Erythroblast (primary cell): ENCODE measurements around the gene NFX1.

Experiments
- GATA1 ChIP-seq: IDR thresholded peaks from 2 replicates; pipeline ENCODE4 v1.6.1; 2011; ENCODE audit warnings: low read depth, mild to moderate bottlenecking, control low read depth, low read length, moderate library complexity
- POLR2A ChIP-seq: IDR thresholded peaks from 2 replicates; pipeline ENCODE4 v1.6.1; 2011; ENCODE audit warnings: mild to moderate bottlenecking, low read length

DNA sequence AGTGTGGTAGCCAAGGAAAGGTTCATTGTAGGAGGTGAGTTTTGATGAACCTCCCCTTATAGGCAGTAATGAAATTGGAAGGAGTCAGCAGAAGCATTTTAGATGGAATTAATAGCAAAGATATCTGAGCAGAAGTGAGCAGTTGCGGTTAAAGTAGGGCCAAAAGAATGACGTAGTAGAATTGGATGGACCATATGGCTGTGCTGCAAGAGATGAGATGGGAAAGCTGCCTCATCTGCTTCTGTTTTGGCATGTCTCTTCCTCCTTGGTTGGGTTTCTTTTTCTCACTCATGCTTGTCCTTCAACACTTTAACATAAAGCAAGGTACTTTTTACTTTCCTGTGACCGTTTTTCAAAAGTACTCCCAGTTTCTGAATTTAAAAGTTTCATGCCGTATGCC is 56.2 kb downstream of the NFX1 start:
- TF ChIP-seq POLR2A (no peak), GATA1 (no peak)
